GM18502 (cell line): Measurements from ENCODE around the gene ZNF592.

Experiments
- ATAC-seq: cut with Tn5 transposase; IDR thresholded peaks from one replicate; pipeline ENCODE4 v1.9.1; 2021; ENCODE audit warnings: mild to moderate bottlenecking; ENCODE audit not compliant: unreplicated experiment, poor library complexity

ZNF592 gene

DNA sequence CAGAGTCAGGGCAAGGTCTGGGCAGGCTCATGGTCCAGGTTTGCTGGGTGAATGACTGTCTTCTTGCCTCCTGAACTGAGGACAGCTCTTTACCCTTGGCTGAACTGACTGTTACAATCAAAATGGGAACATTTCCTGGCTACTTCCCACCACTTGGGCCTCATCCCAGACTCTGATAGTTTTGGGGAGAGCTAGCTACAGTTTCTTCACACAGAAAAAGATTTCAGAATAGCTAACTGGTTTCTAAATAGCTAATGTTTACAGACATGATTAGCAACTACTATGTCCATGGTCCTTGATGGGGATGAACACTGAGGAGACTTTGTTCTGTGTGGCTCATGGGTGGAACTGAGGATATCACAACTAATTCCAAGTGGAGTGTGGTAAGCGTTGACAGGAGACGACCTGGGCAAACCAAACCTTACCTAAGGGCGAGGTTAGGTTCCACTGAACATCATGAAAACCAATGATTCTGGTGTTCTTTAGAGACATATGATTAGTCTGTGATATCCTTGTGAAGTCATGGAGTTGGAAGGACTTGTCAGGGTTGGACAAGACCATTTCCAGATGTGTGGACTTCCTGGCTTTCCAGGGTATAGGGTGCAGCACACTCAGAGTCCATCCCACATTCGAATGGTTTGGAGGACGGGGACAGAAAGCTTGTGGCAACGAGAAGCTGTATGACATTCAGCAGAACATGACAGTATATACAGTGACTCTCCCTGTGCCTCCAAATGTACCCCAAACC, 76.0 kb downstream of the ZNF592 start:
- no peak for ATAC-seq

DNA sequence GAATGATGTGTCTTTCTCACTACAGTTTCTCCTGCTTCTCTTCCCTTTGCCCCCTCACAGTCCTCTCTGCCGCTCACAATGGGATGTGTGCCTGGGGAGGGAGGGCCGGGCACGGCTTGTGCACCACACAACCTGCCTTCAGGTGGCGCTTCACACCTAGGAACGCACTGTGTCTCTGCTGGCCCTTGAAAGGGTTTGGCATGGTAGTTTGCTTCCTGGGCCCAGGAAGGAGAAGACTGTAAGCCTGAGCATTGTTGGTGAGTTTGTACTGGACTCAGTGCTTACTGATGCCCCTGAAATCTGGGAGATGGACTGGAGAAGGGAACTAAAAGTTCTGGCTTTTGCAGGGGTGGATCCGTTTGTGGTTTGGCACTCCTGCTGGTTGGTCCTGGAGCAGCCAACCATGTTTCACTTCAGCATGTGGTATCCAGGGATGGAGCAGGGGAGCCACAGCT, 78.0 kb downstream of the ZNF592 start:
- ATAC-seq: no peak

- ATAC-seq: no peak
Measured at GRCh38 chr15:84827246-84827645, 78.9 kb downstream of the ZNF592 start.

- no peak for ATAC-seq
Measured at GRCh38 chr15:84828086-84828908, 79.9 kb downstream of the ZNF592 start.

DNA sequence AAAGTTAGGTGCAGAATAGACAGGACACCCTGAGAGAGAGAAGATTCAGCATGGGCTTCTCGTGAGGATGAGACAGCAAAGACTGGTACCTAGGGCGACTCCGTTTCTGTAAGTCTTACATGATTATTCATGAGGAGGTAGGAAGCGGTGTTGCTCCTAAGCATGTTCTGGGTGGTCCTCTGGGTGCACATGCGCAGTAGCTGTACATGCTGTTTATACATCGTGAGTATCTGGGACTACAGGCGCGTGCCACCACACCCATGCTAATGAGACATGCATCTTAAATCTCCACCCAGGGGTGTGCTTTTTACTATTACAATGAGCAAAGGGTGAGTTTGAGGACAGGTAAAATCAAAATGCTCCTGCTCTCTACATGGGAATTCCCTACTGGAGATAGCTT, 81.0 kb downstream of the ZNF592 start:
- no peak for ATAC-seq

- ATAC-seq: no peak
Measured at GRCh38 chr15:84830036-84830435, 81.6 kb downstream of the ZNF592 start.

GRCh38 chr15:84831028-84831427, 82.6 kb downstream of the ZNF592 start:
- no peak for ATAC-seq

DNA sequence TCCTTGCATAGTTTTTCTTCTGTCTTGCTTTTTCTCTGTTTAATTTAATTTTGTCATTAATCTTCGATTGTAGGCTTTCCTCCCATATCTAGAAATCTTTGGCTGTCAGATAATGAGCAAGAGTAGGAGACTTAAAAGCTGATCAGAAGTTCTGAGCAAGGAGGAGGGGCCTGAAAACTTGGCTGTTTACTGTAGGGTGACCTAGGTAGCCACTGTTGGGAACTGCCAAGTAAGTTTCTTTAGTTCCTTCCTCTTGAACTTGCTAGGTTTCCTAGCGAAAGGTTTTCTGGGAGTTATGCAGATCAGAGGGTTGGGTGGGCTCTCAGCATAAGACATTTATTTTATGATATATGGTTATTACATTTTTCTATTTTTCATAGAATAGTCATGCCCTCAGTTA, 83.2 kb downstream of the ZNF592 start:
- ATAC-seq: no peak

GRCh38 chr15:84832448-84833040, 84.2 kb downstream of the ZNF592 start:
- no peak for ATAC-seq

DNA sequence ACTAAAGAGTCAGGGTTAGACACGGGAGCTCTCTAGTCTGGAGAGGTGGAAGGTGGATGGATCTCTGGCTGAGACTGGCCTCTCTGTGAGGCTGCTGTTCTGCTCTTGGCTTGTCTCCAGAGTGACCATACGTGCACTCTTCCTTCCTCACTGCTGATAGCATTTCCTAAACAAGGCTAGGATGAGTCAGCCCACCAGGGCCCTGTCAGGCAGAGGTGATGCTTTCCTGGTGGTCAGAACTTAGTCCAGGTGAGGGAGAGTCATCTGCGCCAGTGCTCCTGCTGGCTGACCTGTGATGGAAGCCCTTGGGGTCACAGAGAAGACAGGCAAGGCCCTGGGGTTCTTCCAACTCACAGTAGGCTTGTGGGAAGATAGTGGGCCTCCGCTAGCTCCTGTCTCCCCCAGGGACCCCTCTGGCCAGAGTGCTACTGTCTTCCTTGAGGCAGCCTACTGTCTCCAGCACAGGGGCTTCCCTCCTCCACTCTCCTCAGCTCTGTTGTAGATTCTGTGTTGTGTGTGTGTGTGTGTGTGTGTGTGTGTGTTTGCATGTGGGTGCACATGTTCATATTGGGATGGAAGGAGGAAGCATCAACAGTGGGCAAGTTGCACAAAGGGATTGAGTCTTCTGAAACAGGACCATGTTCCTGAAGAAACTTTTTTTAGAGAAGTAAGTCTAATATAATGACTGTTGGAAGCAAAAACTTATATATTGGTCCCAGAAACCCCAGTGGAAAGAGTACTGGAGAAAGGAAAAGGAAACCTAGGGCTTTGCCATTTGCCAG, 85.2 kb downstream of the ZNF592 start:
- no peak for ATAC-seq

- ATAC-seq: no peak
Measured at GRCh38 chr15:84834229-84834955, 86.0 kb downstream of the ZNF592 start.

- no peak for ATAC-seq
Measured at GRCh38 chr15:84834969-84835368, 86.6 kb downstream of the ZNF592 start.

- ATAC-seq: no peak
Measured at GRCh38 chr15:84835661-84836337, 87.4 kb downstream of the ZNF592 start.

- ATAC-seq: no peak
Measured at GRCh38 chr15:84836844-84837243, 88.5 kb downstream of the ZNF592 start.

DNA sequence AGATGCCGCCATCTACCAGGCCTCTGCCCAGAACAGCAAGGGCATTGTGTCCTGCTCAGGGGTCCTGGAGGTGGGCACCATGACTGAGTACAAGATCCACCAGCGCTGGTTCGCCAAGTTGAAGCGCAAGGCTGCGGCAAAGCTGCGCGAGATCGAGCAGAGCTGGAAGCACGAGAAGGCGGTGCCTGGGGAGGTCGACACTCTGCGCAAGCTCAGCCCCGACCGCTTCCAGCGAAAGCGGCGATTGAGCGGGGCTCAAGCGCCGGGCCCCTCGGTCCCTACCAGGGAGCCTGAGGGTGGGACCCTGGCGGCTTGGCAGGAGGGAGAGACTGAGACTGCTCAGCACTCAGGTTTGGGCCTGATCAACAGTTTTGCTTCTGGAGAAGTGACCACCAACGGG, 91.3 kb downstream of the ZNF592 start:
- ATAC-seq: no peak

DNA sequence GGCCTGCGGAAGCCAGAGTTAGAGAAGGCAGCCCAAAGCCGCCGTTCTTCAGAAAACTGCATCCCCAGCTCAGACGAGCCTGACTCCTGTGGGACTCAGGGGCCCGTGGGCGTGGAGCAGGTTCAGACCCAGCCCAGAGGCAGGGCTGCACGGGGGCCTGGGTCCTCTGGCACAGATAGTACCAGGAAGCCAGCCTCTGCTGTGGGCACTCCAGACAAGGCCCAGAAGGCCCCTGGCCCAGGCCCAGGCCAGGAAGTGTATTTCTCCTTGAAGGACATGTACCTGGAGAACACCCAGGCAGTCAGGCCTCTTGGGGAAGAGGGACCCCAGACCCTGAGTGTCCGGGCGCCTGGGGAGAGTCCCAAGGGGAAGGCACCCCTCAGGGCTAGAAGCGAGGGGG, 91.9 kb downstream of the ZNF592 start:
- no peak for ATAC-seq

GRCh38 chr15:84840741-84841429, 92.5 kb downstream of the ZNF592 start:
- no peak for ATAC-seq

- no peak for ATAC-seq
Measured at GRCh38 chr15:84842781-84843180, 94.4 kb downstream of the ZNF592 start.

GRCh38 chr15:84844964-84845363, 96.6 kb downstream of the ZNF592 start:
- no peak for ATAC-seq
